NB4 (cell line): ENCODE data around the gene MRPL18.
A peak's percentile ranks its signal among the peaks of the same experiment; 100 is the strongest.

Experiments
- DNase-seq: peaks from one replicate; pipeline ENCODE4 v3.0.0; 2010; ENCODE audit warnings: low read depth
- H3K4me3 ChIP-seq: one replicate; pipeline ENCODE4 v1.5.1; 2011; ENCODE audit warnings: mild to moderate bottlenecking, low read depth, low read length, moderate library complexity
- CTCF ChIP-seq: IDR thresholded peaks from one replicate; pipeline ENCODE4 v1.5.1; 2012; ENCODE audit warnings: low read depth, low read length
- MYC ChIP-seq: IDR thresholded peaks from 2 replicates; pipeline ENCODE4 v1.6.1; 2011; ENCODE audit warnings: low read depth, low read length
- POLR2A ChIP-seq: IDR thresholded peaks from 2 replicates; pipeline ENCODE4 v1.6.1; 2011; ENCODE audit warnings: mild to moderate bottlenecking; ENCODE audit not compliant: insufficient read length; ENCODE audit errors: extremely low read depth
- TF ChIP-seq, protein P1 (sequence below): IDR thresholded peaks from 2 replicates; pipeline ENCODE4 v1.6.1; 2011; ENCODE audit warnings: low read depth, low read length

MRPL18 gene

DNA sequence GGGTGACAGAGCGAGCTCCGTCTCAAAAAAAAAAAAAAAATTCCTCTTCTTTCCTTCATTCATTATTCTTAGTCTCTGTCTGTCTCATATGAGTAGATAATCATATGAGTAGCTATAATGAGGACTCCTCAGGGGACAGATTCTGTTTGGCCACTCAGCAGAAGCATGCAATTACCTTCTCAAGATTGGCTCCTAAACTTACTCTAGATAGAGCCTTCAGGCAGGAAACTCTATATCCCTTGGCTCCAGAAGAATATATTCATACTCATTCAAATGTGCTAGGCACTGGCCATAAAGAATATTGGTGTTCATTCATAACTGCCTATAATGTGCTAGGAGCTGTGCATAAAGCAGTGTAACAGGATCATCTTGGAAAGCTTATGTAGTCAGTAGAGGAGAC lies 30.6 kb upstream of the MRPL18 start:
- no peak for DNase-seq
- H3K4me3 ChIP-seq: no peak overlapping the region
- no peak for TF ChIP-seq CTCF
- TF ChIP-seq, protein P1, sequence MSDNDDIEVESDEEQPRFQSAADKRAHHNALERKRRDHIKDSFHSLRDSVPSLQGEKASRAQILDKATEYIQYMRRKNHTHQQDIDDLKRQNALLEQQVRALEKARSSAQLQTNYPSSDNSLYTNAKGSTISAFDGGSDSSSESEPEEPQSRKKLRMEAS: no peak

- H3K4me3 ChIP-seq: peak overlapping the region; percentile 81
- TF ChIP-seq, protein P1: no peak
- TF ChIP-seq MYC (no peak), POLR2A (no peak), CTCF (no peak)
- no peak for DNase-seq
Measured at GRCh38 chr6:159760602-159761057, 29.6 kb upstream of the MRPL18 start.

DNA sequence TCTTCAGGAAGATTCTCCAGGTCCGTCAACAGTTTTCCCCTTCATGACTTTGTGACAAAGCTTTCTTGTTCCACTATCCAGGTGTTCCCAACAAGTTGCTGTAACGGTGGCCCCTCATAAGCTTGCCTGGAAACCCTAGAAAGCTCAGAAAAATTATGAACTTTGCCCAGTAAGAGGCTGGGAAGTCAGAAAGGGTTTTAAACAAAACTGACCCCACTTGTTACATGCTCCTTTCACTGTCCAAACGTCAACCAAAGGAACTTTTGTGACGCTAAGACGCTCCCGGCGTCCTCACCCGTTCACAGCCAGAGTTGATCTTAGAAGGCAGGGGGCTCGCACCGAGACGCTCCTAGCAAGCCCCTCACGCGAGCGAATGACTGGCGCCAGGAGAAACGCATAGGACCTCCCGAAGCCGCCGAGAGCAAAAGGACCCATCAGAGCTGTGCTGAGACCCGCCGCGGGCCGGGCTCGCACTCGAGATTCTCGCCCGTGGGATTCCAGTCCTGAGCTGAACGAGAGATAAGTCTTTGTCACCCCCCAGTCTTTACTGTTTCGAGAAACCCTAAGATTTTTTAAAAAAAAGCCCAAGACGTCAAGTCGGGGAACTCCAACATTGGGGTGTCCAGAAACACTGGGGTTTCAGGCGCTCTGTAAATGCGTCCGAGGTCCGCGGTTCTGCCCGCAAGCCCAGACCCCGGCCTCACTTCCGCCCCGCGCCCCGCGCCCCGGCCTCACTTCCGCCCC lies 29.0 kb upstream of the MRPL18 start:
- peak; percentile 68 for DNase-seq
- H3K4me3 ChIP-seq: peak overlapping the region; percentile 81
- TF ChIP-seq MYC (no peak), CTCF (no peak), POLR2A (no peak)
- TF ChIP-seq, protein P1: no peak

DNA sequence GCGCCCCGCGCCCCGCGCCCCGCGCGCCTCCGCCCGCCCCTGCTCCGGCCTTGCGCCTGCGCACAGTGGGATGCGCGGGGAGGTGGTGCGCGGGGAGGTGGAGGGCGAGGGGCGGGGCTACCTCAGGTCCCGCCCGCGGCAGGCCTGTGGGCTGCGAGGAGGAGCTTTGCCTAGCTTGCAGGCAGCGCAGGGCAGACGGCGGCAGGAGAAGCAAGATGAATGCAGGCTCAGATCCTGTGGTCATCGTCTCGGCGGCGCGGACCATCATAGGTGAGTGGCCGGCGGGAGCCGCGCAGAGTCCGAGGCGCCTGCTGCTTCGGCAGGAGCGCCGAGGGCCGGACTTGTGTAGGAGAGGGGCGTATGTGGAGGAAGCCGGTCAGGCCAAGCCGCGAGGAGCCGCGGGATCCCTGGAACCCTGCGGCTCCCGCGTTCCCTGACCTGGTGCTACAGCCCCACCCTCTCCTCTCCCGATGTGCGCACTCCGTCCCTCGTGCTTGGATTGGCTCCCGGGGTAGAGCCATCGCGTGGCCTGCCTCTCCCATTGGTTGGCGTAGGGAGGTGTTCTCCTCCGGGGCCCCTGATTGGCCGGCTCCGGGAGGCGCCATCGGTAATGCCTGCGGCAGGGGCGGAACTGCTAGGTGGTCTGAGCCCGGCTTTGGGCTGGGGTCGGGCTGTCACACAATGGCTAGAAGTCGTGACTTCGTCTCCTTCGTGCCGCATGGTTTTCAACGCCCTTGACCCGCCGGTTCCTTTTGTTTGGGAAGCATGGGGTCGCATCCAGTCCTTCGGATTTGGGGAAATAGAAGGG lies 28.2 kb upstream of the MRPL18 start, which contains the start of gene ACAT2:
ACAT2 (plus strand) TSS at position 173 of the 808 bp plus-strand sequence; CDS start at position 216, 43 bp downstream.
- TF ChIP-seq, protein P1: peak; percentile 70; the same call in 1 of the 2 replicates
- TF ChIP-seq CTCF: no peak
- peak; percentile 76 for TF ChIP-seq POLR2A
- TF ChIP-seq MYC: peak; percentile 27; the same call in 1 of the 2 replicates
- peak within 1 kb of the TSS; percentile 88 for H3K4me3 ChIP-seq
- DNase-seq: peak; percentile 98

DNA sequence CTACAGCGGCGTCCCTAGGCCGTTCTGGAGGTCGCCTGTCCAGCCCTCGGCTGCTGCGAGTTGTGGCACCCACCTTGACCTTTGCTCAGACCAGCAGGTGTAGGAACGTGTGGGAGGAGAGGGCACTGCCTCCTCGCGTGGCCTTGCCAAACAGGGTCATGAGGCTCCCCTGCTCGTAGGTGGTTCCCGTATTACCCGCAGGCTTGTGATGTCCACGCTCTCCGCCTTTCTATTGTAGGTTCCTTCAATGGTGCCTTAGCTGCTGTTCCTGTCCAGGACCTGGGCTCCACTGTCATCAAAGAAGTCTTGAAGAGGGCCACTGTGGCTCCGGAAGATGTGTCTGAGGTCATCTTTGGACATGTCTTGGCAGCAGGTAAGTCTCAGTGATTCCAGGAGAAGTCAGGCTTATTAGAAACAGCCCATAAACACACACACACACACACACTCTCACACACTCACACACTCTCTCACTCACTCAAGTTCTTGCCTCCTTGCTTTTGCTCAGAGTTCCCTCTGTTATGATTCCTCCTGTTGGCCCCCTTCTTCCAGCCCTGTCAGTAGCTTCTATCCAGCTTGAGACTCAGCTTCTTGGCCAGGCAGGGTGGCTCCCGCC lies 27.5 kb upstream of the MRPL18 start:
- 0 out of 2 replicates have a peak, but pooled peaks have one; percentile 9 for TF ChIP-seq MYC
- no peak for TF ChIP-seq POLR2A
- peak overlapping the region; percentile 88 for H3K4me3 ChIP-seq
- DNase-seq: peak; percentile 48

GRCh38 chr6:159766906-159767305 lies 23.4 kb upstream of the MRPL18 start:
- DNase-seq: no peak
- H3K4me3 ChIP-seq: no peak overlapping the region
- TF ChIP-seq CTCF (no peak), POLR2A (no peak), MYC (no peak)
- TF ChIP-seq, protein P1: no peak
